ENCODE results near the gene TMTC2.

- TF ChIP-seq, protein P1, sequence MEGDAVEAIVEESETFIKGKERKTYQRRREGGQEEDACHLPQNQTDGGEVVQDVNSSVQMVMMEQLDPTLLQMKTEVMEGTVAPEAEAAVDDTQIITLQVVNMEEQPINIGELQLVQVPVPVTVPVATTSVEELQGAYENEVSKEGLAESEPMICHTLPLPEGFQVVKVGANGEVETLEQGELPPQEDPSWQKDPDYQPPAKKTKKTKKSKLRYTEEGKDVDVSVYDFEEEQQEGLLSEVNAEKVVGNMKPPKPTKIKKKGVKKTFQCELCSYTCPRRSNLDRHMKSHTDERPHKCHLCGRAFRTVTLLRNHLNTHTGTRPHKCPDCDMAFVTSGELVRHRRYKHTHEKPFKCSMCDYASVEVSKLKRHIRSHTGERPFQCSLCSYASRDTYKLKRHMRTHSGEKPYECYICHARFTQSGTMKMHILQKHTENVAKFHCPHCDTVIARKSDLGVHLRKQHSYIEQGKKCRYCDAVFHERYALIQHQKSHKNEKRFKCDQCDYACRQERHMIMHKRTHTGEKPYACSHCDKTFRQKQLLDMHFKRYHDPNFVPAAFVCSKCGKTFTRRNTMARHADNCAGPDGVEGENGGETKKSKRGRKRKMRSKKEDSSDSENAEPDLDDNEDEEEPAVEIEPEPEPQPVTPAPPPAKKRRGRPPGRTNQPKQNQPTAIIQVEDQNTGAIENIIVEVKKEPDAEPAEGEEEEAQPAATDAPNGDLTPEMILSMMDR (IDR thresholded peaks at IDR 0.05) = no peak
- TF ChIP-seq EZH2 (IDR thresholded peaks at IDR 0.05) (no peak), EZH2phosphoT487 (IDR thresholded peaks at IDR 0.05) (no peak)
Measured at GRCh38 chr12:82780517-82780916, 93.8 kb downstream of the TMTC2 start.
